GM18907 (cell line): ENCODE data around the gene TEF.
A peak's percentile ranks its signal among the peaks of the same experiment; 100 is the strongest.

Experiments
- ATAC-seq: cut with Tn5 transposase; IDR thresholded peaks from one replicate; pipeline ENCODE4 v1.9.1; 2021; ENCODE audit warnings: mild to moderate bottlenecking, moderate library complexity; ENCODE audit not compliant: unreplicated experiment

TEF gene

GRCh38 chr22:41447435-41448188, 65.9 kb downstream of the TEF start:
- peak; percentile 10 for ATAC-seq

- ATAC-seq, result peak; percentile 49
These were observed 66.6 kb downstream of the TEF start for GRCh38 chr22:41448189-41448808.
